Panc1 (cell line): ENCODE data around the gene PTPRE.

Source experiments
- TCF7L2 ChIP-seq: IDR thresholded peaks from 2 replicates; pipeline ENCODE4 v1.6.1; 2011; ENCODE audit warnings: mild to moderate bottlenecking, low read depth, low read length, inconsistent platforms
- TF ChIP-seq, protein P1 (sequence below): fragments of 450-650 bp; IDR thresholded peaks from 2 replicates; pipeline ENCODE4 v1.5.1; 2017; ENCODE audit warnings: mild to moderate bottlenecking

DNA sequence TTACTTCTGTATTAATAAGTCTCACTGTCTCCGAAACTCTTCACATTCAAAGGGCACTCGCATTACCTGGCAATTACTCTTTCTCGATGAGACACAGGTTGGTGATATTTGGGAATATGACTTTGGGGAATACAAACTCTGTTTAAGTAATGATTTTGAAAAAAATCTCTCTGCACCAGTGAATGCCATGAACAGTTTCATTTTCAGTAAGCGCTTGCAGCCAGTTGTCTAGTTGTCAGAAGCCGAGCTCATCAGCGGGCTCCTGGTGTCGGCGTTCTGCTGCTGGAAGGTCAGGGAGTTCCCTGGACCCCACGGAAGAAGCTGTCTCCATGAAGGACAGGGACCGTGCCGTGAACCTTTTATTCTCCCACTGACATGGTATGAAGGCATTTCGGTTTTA is 57.7 kb downstream of the PTPRE start:
- TF ChIP-seq, protein P1, sequence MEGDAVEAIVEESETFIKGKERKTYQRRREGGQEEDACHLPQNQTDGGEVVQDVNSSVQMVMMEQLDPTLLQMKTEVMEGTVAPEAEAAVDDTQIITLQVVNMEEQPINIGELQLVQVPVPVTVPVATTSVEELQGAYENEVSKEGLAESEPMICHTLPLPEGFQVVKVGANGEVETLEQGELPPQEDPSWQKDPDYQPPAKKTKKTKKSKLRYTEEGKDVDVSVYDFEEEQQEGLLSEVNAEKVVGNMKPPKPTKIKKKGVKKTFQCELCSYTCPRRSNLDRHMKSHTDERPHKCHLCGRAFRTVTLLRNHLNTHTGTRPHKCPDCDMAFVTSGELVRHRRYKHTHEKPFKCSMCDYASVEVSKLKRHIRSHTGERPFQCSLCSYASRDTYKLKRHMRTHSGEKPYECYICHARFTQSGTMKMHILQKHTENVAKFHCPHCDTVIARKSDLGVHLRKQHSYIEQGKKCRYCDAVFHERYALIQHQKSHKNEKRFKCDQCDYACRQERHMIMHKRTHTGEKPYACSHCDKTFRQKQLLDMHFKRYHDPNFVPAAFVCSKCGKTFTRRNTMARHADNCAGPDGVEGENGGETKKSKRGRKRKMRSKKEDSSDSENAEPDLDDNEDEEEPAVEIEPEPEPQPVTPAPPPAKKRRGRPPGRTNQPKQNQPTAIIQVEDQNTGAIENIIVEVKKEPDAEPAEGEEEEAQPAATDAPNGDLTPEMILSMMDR, result no peak
- no peak for TF ChIP-seq TCF7L2
